Liver (tissue), 9 donors: ENCODE results near the gene SLC12A8. TPM values are rescaled to one million over a fixed set of nuclear protein-coding genes. Genes with fewer than 3 reads are reported as not detected.

Experiments used
- DNase-seq: peaks from one replicate; pipeline ENCODE4 v3.0.0-alpha.2; 2017; ENCODE audit warnings: low spot score
- H3K27ac ChIP-seq, 2 donors: one replicate each; pipeline ENCODE4 v1.7.0; 2013; ENCODE audit warnings: inconsistent platforms in 2 of 2, low read length in 2 of 2, control low read depth in 1 of 2, low read depth in 1 of 2, mild to moderate bottlenecking in 1 of 2
- H3K27me3 ChIP-seq, 4 donors: one replicate each; pipeline versions ENCODE4 v1.6.1 to v1.7.0; 2013; ENCODE audit warnings: low read length in 3 of 4, inconsistent platforms in 1 of 4, mild to moderate bottlenecking in 1 of 4, moderate library complexity in 1 of 4; ENCODE audit not compliant: control insufficient read depth in 4 of 4, insufficient read depth in 4 of 4
- H3K36me3 ChIP-seq, 4 donors: one replicate each; pipeline versions ENCODE4 v1.6.1 to v1.7.0; 2013; ENCODE audit warnings: low read length in 3 of 4, mild to moderate bottlenecking in 3 of 4, low read depth in 1 of 4, moderate library complexity in 1 of 4; ENCODE audit not compliant: control insufficient read depth in 4 of 4, insufficient read depth in 3 of 4
- H3K4me1 ChIP-seq, 4 donors: one replicate each; pipeline versions ENCODE4 v1.6.1 to v1.7.0; 2013; ENCODE audit warnings: low read length in 3 of 4, mild to moderate bottlenecking in 3 of 4, moderate library complexity in 1 of 4; ENCODE audit not compliant: control insufficient read depth in 4 of 4, insufficient read depth in 4 of 4
- H3K4me3 ChIP-seq, 3 donors: one replicate each; pipeline versions ENCODE4 v1.6.1 to v1.7.0; 2013; ENCODE audit warnings: low read length in 3 of 3, control low read depth in 1 of 3, low read depth in 1 of 3, mild to moderate bottlenecking in 1 of 3
- H3K9ac ChIP-seq, 2 donors: one replicate each; pipeline ENCODE4 v1.7.0; 2013; ENCODE audit warnings: low read length in 2 of 2, mild to moderate bottlenecking in 2 of 2, moderate library complexity in 2 of 2, control low read depth in 1 of 2, low read depth in 1 of 2
- H3K9me3 ChIP-seq, 4 donors: one replicate each; pipeline versions ENCODE4 v1.6.1 to v1.7.0; 2013; ENCODE audit warnings: low read length in 3 of 4; ENCODE audit not compliant: control insufficient read depth in 4 of 4
- ATF3 ChIP-seq: IDR thresholded peaks from 2 replicates; pipeline ENCODE4 v1.6.1; 2016; ENCODE audit warnings: antibody characterized with exemption
- CTCF ChIP-seq: fragments of 150-350 bp; IDR thresholded peaks from 2 replicates; pipeline ENCODE4 v1.5.1; 2017; ENCODE audit warnings: improper control_type of control experiment, low read depth, low read length; ENCODE audit not compliant: missing input control
- EGR1 ChIP-seq, 2 donors: IDR thresholded peaks; 2 replicates each; pipeline ENCODE4 v1.6.1; 2016 to 2018; ENCODE audit warnings: antibody characterized with exemption in 2 of 2, low read depth in 2 of 2
- FOXA1 ChIP-seq: IDR thresholded peaks from 2 replicates; pipeline ENCODE4 v1.6.1; 2016; ENCODE audit warnings: antibody characterized with exemption
- FOXA2 ChIP-seq: IDR thresholded peaks from 2 replicates; pipeline ENCODE4 v1.6.1; 2016; ENCODE audit warnings: antibody characterized with exemption
- GABPA ChIP-seq, 2 donors: IDR thresholded peaks in 1 of 2; conservative IDR thresholded peaks in 1 of 2; 2 replicates each; pipeline ENCODE4 v1.6.1; 2016; ENCODE audit warnings: antibody characterized with exemption in 2 of 2, mild to moderate bottlenecking in 1 of 2, moderate library complexity in 1 of 2
- HNF4A ChIP-seq, 2 donors: conservative IDR thresholded peaks; 2 replicates each; pipeline ENCODE4 v1.6.1; 2016; ENCODE audit warnings: antibody characterized with exemption in 2 of 2, mild to moderate bottlenecking in 2 of 2
- HNF4G ChIP-seq: IDR thresholded peaks from 2 replicates; pipeline ENCODE4 v1.6.1; 2016; ENCODE audit warnings: antibody characterized with exemption
- JUND ChIP-seq, 2 donors: IDR thresholded peaks; 2 replicates each; pipeline ENCODE4 v1.6.1; 2016; ENCODE audit warnings: antibody characterized with exemption in 2 of 2
- MAX ChIP-seq: IDR thresholded peaks from 2 replicates; pipeline ENCODE4 v1.6.1; 2016; ENCODE audit warnings: antibody characterized with exemption
- REST ChIP-seq: IDR thresholded peaks from 2 replicates; pipeline ENCODE4 v1.6.1; 2016; ENCODE audit warnings: antibody characterized with exemption, mild to moderate bottlenecking
- RXRA ChIP-seq, 2 donors: IDR thresholded peaks; 2 replicates each; pipeline ENCODE4 v1.6.1; 2017 to 2018; ENCODE audit warnings: antibody characterized with exemption in 2 of 2, mild to moderate bottlenecking in 1 of 2
- SP1 ChIP-seq: IDR thresholded peaks from 2 replicates; pipeline ENCODE4 v1.6.1; 2018; ENCODE audit warnings: antibody characterized with exemption, mild to moderate bottlenecking
- TAF1 ChIP-seq: conservative IDR thresholded peaks from 2 replicates; pipeline ENCODE4 v1.6.1; 2016; ENCODE audit warnings: antibody characterized with exemption, mild to moderate bottlenecking
- YY1 ChIP-seq: IDR thresholded peaks from 2 replicates; pipeline ENCODE4 v1.6.1; 2016; ENCODE audit warnings: antibody characterized with exemption, mild to moderate bottlenecking
- ZBTB33 ChIP-seq: IDR thresholded peaks from 2 replicates; pipeline ENCODE4 v1.6.1; 2016; ENCODE audit warnings: antibody characterized with exemption
- WGBS: extraction: QIAGEN DNeasy Blood & Tissue Kit; methylation state at CpG from one replicate; pipeline ENCODE4 v1.1.7; 2013; 5-methylcytosine and 5-hydroxymethylcytosine counted together
- polyA plus RNA-seq, 2 donors: library from polyadenylated mRNA; stranded (reverse) in 1 of 2; unstranded in 1 of 2; fragments of 200-250 nt in 1 of 2; fragments of >200 nt in 1 of 2; fragmentation: Nextera tagmentation in 1 of 2; extraction: Ambion mirVana in 1 of 2; gene quantifications; one replicate each; pipeline versions ENCODE4 v1.2.1 to v1.2.3, GENCODE V29; 2013 to 2015
- total RNA-seq, 2 donors: library from RNA; depleted of rRNA; stranded (reverse); fragments of >200 nt; gene quantifications; one replicate each; pipeline ENCODE4 v1.2.3, GENCODE V29; 2014
- donor health status: healthy.
- donor health status: healthy.
- donor health status: healthy.
- donor health status: healthy.
- donor health status: healthy.

SLC12A8 gene
- total and polyA plus RNA-seq, 4 donors = 2.7 to 20.3 (median 5.5) TPM

- no peak for TF ChIP-seq EGR1 (IDR thresholded peaks at IDR 0.05; ENCODE audit: low read depth in 2 of 2)
- TF ChIP-seq HNF4A (conservative IDR thresholded peaks at IDR 0.05) = no peak
- TF ChIP-seq JUND (IDR thresholded peaks at IDR 0.05) = no peak
- no peak for TF ChIP-seq ZBTB33
- no peak for TF ChIP-seq ATF3
- TF ChIP-seq FOXA1 = no peak
- TF ChIP-seq GABPA (IDR thresholded peaks at IDR 0.05 in 1 of 2, conservative IDR thresholded peaks at IDR 0.05 in 1 of 2) = no peak
- no peak for DNase-seq
- Histone ChIP-seq H3K36me3 (peaks cover 0 to 19% (median 16%) of the 10 kb centered on the region in 4 donors), H3K4me3 (no peak overlapping the region), H3K4me1 (no peaks in the 10 kb centered on the region), H3K27ac (no peak overlapping the region), H3K9ac (no peak overlapping the region), H3K9me3 (peaks cover 0 to 1% (median 0%) of the 10 kb centered on the region in 4 donors), H3K27me3 (no peaks in the 10 kb centered on the region)
- 96% methylated on average over 3 of the region's 3 CpGs for WGBS
Observed at GRCh38 chr3:125232401-125232800, 19.9 kb upstream of the SLC12A8 start.

- Histone ChIP-seq H3K4me3 (no peak overlapping the region), H3K4me1 (no peaks in the 10 kb centered on the region), H3K9ac (no peak overlapping the region), H3K27me3 (no peaks in the 10 kb centered on the region), H3K27ac (no peak overlapping the region), H3K36me3 (peaks cover 0 to 19% (median 16%) of the 10 kb centered on the region in 4 donors), H3K9me3 (peaks cover 0 to 1% (median 0%) of the 10 kb centered on the region in 4 donors)
- no peak for TF ChIP-seq REST
- no peak for TF ChIP-seq TAF1
- no peak for TF ChIP-seq CTCF
- TF ChIP-seq SP1 = no peak
- TF ChIP-seq EGR1 (IDR thresholded peaks at IDR 0.05; ENCODE audit: low read depth in 2 of 2) = no peak
- TF ChIP-seq ZBTB33 = no peak
- TF ChIP-seq FOXA1 = no peak
- no peak for TF ChIP-seq MAX
- no peak for TF ChIP-seq FOXA2
- no peak for TF ChIP-seq YY1
- no peak for TF ChIP-seq HNF4G
- TF ChIP-seq ATF3 = no peak
- TF ChIP-seq RXRA (IDR thresholded peaks at IDR 0.05) = no peak
- TF ChIP-seq HNF4A (conservative IDR thresholded peaks at IDR 0.05) = no peak
- no peak for TF ChIP-seq GABPA (IDR thresholded peaks at IDR 0.05 in 1 of 2, conservative IDR thresholded peaks at IDR 0.05 in 1 of 2)
- WGBS = 90% methylated on average over 3 of the region's 3 CpGs
- no peak for DNase-seq
Observed at GRCh38 chr3:125231895-125232294, 19.3 kb upstream of the SLC12A8 start.
